Omental fat pad (tissue), 4 donors: ENCODE results near the gene C1orf146. TPM values are rescaled to one million over a fixed set of nuclear protein-coding genes. Genes with fewer than 3 reads are reported as not detected.
"Not testable (repeated sequence)": the region's sequence is repeated elsewhere in the genome, so short reads cannot be mapped to it uniquely, and the experiment has no call there.

Experiments
- ATAC-seq: fragments of 150-250 bp; one replicate; pipeline ENCODE4 v1.9.1; 2016; ENCODE audit warnings: mild to moderate bottlenecking, moderate library complexity; ENCODE audit not compliant: low FRiP score
- DNase-seq: peaks from one replicate; pipeline ENCODE4 v3.0.0-alpha.2; 2019; ENCODE audit warnings: low spot score
- CTCF ChIP-seq, 3 donors: fragments of 450-650 bp; IDR thresholded peaks; one replicate each; pipeline ENCODE4 v1.5.1; 2016 to 2017; ENCODE audit warnings: antibody characterized with exemption in 3 of 3, mild to moderate bottlenecking in 3 of 3, moderate library complexity in 2 of 3
- total RNA-seq, 4 donors: library from RNA; depleted of rRNA; stranded (reverse); fragments of >200 nt; gene quantifications; one replicate each; pipeline ENCODE4 v1.1.0, GENCODE V29; 2016

C1orf146 gene
- total RNA-seq, 4 donors from 2014 or later, result not detected

- DNase-seq (no peak), ATAC-seq (no peak)
- TF ChIP-seq CTCF (IDR thresholded peaks at IDR 0.05), result no peak
Observed at GRCh38 chr1:92262516-92262915, 44.8 kb downstream of the C1orf146 start.

- no peak for TF ChIP-seq CTCF (IDR thresholded peaks at IDR 0.05)
- ATAC-seq, result no peak
- no peak for DNase-seq
Observed at GRCh38 chr1:92273039-92273438, 55.3 kb downstream of the C1orf146 start.

- TF ChIP-seq CTCF (IDR thresholded peaks at IDR 0.05), result no peak
- DNase-seq (no peak), ATAC-seq (no peak)
Observed at GRCh38 chr1:92274939-92275338, 57.2 kb downstream of the C1orf146 start.

GRCh38 chr1:92276082-92276481 lies 58.4 kb downstream of the C1orf146 start:
- ATAC-seq, result no peak
- no peak for TF ChIP-seq CTCF (IDR thresholded peaks at IDR 0.05)

GRCh38 chr1:92277105-92277723 lies 59.5 kb downstream of the C1orf146 start:
- TF ChIP-seq CTCF (IDR thresholded peaks at IDR 0.05), result no peak
- DNase-seq (no peak), ATAC-seq (no peak)

More at GRCh38 chr1:92276082-92276481, 58.4 kb downstream of the C1orf146 start:
- no peak for DNase-seq

GRCh38 chr1:92279781-92280180 lies 62.1 kb downstream of the C1orf146 start:
- not testable (repeated sequence) for ATAC-seq, DNase-seq

- not testable (repeated sequence) for ATAC-seq, DNase-seq
Observed at GRCh38 chr1:92281411-92281810, 63.7 kb downstream of the C1orf146 start.

- no peak for DNase-seq
- ATAC-seq, result no peak
- TF ChIP-seq CTCF (IDR thresholded peaks at IDR 0.05), result no peak
Observed at GRCh38 chr1:92291372-92291999, 73.8 kb downstream of the C1orf146 start.
